Measurements from ENCODE around the gene SKI.
A peak's percentile ranks its signal among the peaks of the same experiment; 100 is the strongest.

SKI gene

GRCh38 chr1:2297246-2298011 lies 69.3 kb downstream of the SKI start:
- TF ChIP-seq, protein P1, sequence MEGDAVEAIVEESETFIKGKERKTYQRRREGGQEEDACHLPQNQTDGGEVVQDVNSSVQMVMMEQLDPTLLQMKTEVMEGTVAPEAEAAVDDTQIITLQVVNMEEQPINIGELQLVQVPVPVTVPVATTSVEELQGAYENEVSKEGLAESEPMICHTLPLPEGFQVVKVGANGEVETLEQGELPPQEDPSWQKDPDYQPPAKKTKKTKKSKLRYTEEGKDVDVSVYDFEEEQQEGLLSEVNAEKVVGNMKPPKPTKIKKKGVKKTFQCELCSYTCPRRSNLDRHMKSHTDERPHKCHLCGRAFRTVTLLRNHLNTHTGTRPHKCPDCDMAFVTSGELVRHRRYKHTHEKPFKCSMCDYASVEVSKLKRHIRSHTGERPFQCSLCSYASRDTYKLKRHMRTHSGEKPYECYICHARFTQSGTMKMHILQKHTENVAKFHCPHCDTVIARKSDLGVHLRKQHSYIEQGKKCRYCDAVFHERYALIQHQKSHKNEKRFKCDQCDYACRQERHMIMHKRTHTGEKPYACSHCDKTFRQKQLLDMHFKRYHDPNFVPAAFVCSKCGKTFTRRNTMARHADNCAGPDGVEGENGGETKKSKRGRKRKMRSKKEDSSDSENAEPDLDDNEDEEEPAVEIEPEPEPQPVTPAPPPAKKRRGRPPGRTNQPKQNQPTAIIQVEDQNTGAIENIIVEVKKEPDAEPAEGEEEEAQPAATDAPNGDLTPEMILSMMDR (IDR thresholded peaks at IDR 0.05; ENCODE audit: low read depth, low read length): no peak
- no peak for TF ChIP-seq POLR2A (IDR thresholded peaks at IDR 0.05; ENCODE audit: extremely low read depth, insufficient read length)
- TF ChIP-seq MYC (IDR thresholded peaks at IDR 0.05; ENCODE audit: low read depth, low read length): no peak
- TF ChIP-seq, protein P2, sequence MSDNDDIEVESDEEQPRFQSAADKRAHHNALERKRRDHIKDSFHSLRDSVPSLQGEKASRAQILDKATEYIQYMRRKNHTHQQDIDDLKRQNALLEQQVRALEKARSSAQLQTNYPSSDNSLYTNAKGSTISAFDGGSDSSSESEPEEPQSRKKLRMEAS (IDR thresholded peaks at IDR 0.05; ENCODE audit: low read depth, low read length): no peak
- H3K4me3 ChIP-seq (ENCODE audit: low read depth, low read length): no peak overlapping the region
- DNase-seq (ENCODE audit: low read depth): no peak

GRCh38 chr1:2298685-2299084 lies 70.6 kb downstream of the SKI start:
- TF ChIP-seq, protein P2 (IDR thresholded peaks at IDR 0.05; ENCODE audit: low read depth, low read length): no peak
- TF ChIP-seq, protein P1 (IDR thresholded peaks at IDR 0.05; ENCODE audit: low read depth, low read length): no peak
- TF ChIP-seq MYC (IDR thresholded peaks at IDR 0.05; ENCODE audit: low read depth, low read length) (no peak), POLR2A (IDR thresholded peaks at IDR 0.05; ENCODE audit: extremely low read depth, insufficient read length) (no peak)
- no peak for DNase-seq (ENCODE audit: low read depth)
- no peak overlapping the region for H3K4me3 ChIP-seq (ENCODE audit: low read depth, low read length)

GRCh38 chr1:2299131-2299627 lies 71.1 kb downstream of the SKI start:
- TF ChIP-seq, protein P1 (IDR thresholded peaks at IDR 0.05; ENCODE audit: low read depth, low read length): no peak
- TF ChIP-seq, protein P2 (IDR thresholded peaks at IDR 0.05; ENCODE audit: low read depth, low read length): no peak
- TF ChIP-seq POLR2A (IDR thresholded peaks at IDR 0.05; ENCODE audit: extremely low read depth, insufficient read length): no peak
- no peak for TF ChIP-seq MYC (IDR thresholded peaks at IDR 0.05; ENCODE audit: low read depth, low read length)
- H3K4me3 ChIP-seq (ENCODE audit: low read depth, low read length): no peak overlapping the region
- DNase-seq (ENCODE audit: low read depth): no peak

DNA sequence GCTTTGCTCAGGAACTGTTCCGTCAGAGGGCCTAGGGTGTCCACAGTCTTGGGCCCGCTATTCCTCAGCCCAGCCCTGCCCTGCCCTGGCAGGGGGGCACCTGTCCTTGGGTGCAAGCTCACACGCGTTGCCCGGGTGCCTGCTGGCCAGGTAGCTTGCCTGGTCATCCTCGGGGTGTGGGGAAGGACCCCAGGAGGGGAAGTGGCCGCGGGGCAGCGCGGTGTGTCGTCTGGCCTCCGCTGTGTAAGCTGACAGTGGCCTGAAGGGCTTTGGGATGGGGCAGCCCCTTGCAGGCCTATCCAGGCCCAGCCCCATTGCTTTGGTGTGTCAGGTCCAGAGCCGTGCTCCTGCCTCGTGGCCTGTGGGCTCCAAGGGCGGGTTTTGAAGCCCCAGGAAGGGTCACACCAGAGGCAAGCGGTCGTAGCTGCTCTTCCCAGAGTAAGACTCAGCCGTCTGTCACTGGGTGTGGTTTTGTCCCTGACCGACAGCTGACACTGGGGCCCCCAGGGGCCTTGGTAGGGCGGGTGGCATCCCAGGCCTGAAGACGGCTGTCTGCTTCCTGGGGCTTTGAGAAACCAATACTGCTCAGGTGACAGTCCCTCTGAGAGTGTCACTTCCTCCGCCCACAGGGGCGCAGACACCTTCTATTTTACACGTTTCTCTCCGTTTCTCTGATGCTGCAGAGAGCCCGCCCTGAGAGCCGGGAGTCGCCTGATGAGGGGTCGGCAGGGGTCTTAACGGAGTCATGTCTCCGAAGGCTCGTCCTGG lies 72.1 kb downstream of the SKI start:
- H3K4me3 ChIP-seq (ENCODE audit: low read depth, low read length): peak overlapping the region; percentile 16

DNA sequence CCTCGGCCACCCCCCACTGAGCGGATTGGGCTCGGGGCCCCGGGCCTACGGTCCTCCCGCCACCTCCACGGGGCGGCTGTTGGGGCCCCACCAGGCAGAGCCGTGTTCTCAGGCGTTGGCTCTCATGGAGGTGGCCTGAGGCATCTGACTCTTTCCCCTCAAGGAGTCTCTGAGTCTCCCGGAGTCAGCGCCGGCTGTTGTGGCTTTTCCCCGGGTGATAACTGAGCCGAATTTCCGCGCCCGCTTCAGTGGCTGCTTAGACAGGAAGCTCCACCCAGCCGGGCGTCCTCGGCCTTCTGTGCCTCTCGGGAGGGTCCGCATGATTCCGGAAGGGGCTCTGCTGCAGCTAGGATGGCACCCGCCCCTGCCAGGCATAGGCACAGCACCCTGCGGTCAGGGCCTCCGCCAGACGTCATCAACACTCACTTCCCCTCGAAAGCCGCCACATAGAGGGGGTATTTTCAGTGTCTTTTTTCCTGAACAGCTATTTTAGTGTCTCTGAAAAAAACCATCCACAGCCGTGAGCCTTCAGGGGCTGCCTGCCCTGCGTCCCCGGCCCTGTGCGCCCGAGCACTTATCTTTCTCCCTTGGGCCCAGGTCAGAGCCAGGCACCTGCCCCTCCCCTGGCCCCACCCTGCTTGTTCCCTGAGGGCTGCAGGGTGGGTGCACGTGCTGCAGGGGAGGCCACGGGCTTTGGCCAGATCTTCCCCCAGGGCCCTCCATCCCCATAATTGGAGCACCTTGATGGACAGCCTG lies 72.9 kb downstream of the SKI start:
- TF ChIP-seq MYC (IDR thresholded peaks at IDR 0.05; ENCODE audit: low read depth, low read length) (peak; percentile 34), POLR2A (IDR thresholded peaks at IDR 0.05; ENCODE audit: extremely low read depth, insufficient read length) (no peak)
- TF ChIP-seq, protein P2 (IDR thresholded peaks at IDR 0.05; ENCODE audit: low read depth, low read length): peak; percentile 57
- TF ChIP-seq, protein P1 (IDR thresholded peaks at IDR 0.05; ENCODE audit: low read depth, low read length): no peak
- peak; percentile 93 for DNase-seq (ENCODE audit: low read depth)
- H3K4me3 ChIP-seq (ENCODE audit: low read depth, low read length): no peak overlapping the region

More for the DNA sequence above, 72.1 kb downstream of the SKI start:
- peak; percentile 52 for DNase-seq (ENCODE audit: low read depth)
- TF ChIP-seq, protein P2 (IDR thresholded peaks at IDR 0.05; ENCODE audit: low read depth, low read length): 0 out of 2 replicates have a peak, but pooled peaks have one; percentile 28
- TF ChIP-seq POLR2A (IDR thresholded peaks at IDR 0.05; ENCODE audit: extremely low read depth, insufficient read length): no peak
